ENCODE results near the gene MYL5. TPM values are rescaled to one million over a fixed set of nuclear protein-coding genes. Genes with fewer than 3 reads are reported as not detected.

MYL5 gene
- total RNA-seq, 2 experiments from 2014 or later = 14.7 to 17.8 TPM

DNA sequence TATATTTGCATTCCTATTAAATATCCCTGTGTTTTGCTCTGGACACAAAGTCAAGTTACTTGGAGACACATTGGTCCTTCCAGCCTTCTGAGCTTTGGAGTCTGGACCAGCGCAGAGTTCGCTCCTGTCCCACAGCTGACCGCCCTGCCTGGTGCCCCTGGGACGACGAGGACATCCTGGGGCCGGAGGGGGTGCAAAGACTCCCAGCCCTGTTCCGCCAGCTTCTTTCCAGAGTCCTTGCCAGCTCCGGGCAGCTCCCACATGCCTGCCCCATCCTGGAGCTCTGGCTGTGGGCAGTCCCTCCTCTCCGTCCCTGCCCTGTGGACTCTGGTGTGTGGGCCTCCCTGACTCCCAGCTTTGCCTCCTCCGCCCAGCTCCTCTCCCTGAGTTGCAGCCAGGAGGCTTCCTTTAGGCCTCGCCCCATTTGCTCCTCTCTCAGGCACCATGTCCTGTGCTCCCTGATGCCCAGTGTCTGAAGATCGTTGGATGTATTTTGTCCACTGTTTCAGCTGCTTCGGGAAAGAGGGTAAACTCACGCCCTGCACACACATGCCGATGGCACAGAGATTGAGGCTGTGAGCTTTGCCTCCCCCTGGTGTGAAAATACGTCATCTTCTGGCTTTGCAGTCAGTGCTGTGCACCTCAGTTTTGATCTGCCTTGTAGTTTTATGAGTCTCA, 26.4 kb downstream of the MYL5 start:
- intact Hi-C loops (cut with micrococcal nuclease) = no loop called here
- Mint-ChIP-seq H3K9me3 (no peaks in the 10 kb centered on the region), H3K27ac (no peak overlapping the region), H3K27me3 (no peaks in the 10 kb centered on the region), H3K4me1 (ENCODE audit: low read depth) (peaks cover 13% of the 10 kb centered on the region), H3K4me3 (no peak overlapping the region), H3K36me3 (ENCODE audit: low read depth) (no peaks in the 10 kb centered on the region)
- DNase-seq (no peak), ATAC-seq (no peak)
- ChIA-PET CTCF (interaction anchor here (0.7 to 2.6 kb wide), 2 partner anchors 16 to 98 kb away, joined by 4 to 11 read pairs; no protein-coding TSS in a partner anchor), POLR2A (no interaction called here)
- TF ChIP-seq, protein P1, sequence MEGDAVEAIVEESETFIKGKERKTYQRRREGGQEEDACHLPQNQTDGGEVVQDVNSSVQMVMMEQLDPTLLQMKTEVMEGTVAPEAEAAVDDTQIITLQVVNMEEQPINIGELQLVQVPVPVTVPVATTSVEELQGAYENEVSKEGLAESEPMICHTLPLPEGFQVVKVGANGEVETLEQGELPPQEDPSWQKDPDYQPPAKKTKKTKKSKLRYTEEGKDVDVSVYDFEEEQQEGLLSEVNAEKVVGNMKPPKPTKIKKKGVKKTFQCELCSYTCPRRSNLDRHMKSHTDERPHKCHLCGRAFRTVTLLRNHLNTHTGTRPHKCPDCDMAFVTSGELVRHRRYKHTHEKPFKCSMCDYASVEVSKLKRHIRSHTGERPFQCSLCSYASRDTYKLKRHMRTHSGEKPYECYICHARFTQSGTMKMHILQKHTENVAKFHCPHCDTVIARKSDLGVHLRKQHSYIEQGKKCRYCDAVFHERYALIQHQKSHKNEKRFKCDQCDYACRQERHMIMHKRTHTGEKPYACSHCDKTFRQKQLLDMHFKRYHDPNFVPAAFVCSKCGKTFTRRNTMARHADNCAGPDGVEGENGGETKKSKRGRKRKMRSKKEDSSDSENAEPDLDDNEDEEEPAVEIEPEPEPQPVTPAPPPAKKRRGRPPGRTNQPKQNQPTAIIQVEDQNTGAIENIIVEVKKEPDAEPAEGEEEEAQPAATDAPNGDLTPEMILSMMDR (IDR thresholded peaks at IDR 0.05) = no peak

DNA sequence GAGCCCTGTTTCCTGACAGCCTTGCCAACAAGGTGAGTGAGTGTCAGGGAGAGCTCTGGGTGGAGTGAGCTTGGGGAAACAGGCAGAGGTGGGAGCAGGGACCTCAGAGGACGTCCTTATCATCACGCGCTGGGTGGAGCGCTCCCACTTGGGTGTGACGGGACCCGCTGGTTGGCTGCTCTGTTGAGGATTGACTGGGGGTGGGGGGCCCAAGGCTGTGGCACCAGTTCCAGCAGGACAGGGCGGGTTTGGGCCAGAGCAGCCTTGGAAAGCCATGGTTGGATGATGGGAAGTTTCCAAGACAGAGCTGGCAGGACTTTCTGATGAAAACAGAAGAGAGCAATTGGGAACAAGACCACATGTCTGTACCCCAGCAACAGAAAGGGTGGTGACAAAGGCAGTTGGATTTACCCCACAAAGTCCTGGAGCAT, 28.3 kb downstream of the MYL5 start:
- H3K4me3 Mint-ChIP-seq = no peak overlapping the region
- TF ChIP-seq, protein P1 (IDR thresholded peaks at IDR 0.05) = no peak
- no peak for ATAC-seq
- intact Hi-C loops (cut with micrococcal nuclease) = no loop called here
- no peaks in the 10 kb centered on the region for H3K36me3 Mint-ChIP-seq (ENCODE audit: low read depth)
- ChIA-PET POLR2A (no interaction called here), CTCF (interaction anchor here (1.3 kb wide), 1 partner anchor 18 kb away, joined by 4 read pairs; no protein-coding TSS in a partner anchor)
- peaks cover 14% of the 10 kb centered on the region for H3K4me1 Mint-ChIP-seq (ENCODE audit: low read depth)
- DNase-seq = no peak
- H3K27me3 Mint-ChIP-seq = no peaks in the 10 kb centered on the region
- H3K27ac Mint-ChIP-seq = no peak overlapping the region
- H3K9me3 Mint-ChIP-seq = no peaks in the 10 kb centered on the region

DNA sequence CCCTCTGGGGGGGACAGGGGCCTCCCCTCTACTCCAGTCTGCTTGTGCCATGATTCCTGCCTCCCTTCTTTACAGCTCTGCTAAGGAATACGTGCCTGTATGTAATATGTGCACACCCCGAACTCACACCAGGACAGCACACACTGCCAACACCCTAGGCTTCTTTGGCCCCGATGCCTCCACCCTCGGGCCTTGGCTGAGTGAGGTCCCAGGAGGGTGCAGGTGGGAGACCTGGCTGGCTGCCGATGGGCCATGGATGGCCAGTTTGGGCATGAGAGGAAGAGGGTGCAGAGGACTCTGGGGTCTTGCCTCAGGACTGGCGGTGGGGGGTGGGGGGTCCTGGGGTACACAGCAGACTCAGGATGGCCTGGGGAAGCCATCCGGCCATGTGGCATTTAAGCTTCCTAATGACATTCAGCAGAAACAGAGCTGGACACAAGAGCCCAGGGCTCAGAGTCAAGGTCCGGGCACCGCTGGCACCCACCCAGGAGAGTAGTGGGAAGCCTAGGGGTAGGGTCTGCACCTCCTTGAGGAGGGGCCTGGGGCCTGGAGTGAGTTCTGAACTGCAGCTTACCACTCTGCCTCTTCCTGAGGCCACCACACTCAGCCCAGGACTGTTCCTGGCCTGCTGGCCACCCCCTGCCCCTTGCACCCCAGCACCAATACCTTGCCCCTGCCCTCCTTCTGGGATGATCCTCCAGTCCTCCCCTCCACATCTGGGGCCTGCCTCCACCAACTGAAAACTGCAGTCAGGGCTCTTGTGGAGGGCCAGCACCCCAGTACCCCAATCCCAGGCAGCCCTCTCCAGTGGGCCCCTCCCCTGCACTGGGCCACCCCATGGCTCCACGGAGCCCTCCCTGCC, 29.2 kb downstream of the MYL5 start:
- no peak for ATAC-seq
- ChIA-PET CTCF (interaction anchor here (1.3 kb wide), 1 partner anchor 19 kb away, joined by 4 read pairs; no protein-coding TSS in a partner anchor), POLR2A (interaction anchor here (0.8 kb wide), 1 partner anchor 16 kb away, joined by 3 read pairs; no protein-coding TSS in a partner anchor)
- Mint-ChIP-seq H3K27me3 (no peaks in the 10 kb centered on the region), H3K9me3 (no peaks in the 10 kb centered on the region), H3K4me3 (no peak overlapping the region), H3K4me1 (ENCODE audit: low read depth) (peaks cover 16% of the 10 kb centered on the region), H3K27ac (no peak overlapping the region), H3K36me3 (ENCODE audit: low read depth) (peaks cover under 1% of the 10 kb centered on the region)
- intact Hi-C loops (cut with micrococcal nuclease) = no loop called here
- TF ChIP-seq, protein P1 (IDR thresholded peaks at IDR 0.05) = no peak
- DNase-seq = no peak

DNA sequence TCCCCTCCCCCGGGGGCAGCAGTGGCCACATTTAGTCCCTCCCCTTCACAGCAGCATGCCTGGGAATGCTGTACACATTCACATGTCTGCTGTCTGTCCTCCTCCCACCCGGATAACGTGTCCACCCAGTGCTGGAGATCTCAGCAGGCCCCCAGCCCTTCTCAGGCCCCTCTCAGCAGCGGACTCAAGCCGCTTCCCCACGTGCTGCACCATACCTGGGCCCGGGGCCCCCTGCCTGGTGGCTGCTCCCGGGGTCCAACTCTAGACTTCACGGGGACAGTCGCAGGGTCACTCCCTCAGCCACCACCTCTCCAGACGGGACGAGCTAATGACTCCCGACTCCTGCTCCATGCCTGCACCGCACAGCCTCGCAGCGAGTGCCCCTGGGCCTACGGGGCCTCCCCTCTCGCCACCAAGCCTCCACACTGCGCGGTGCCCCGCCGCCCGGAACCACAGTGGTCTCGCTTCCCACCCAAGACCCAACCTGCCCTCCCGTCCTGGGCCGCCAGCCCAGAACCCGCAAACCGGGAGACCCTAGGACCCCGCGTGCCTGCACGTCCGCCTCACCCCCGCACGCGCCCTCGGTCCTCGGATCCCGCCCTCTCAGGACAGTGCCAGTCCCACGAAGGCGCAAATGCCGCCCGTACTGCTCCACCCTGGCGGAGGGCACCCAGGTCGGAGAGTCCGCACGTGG, 30.0 kb downstream of the MYL5 start:
- ATAC-seq (no peak), DNase-seq (no peak)
- TF ChIP-seq, protein P1 (IDR thresholded peaks at IDR 0.05) = no peak
- H3K4me1 Mint-ChIP-seq (ENCODE audit: low read depth) = peaks cover 17% of the 10 kb centered on the region
- POLR2A ChIA-PET = interaction anchor here (0.8 kb wide), 1 partner anchor 17 kb away, joined by 3 read pairs; no protein-coding TSS in a partner anchor
- no peaks in the 10 kb centered on the region for H3K9me3 Mint-ChIP-seq
- H3K27me3 Mint-ChIP-seq = no peaks in the 10 kb centered on the region
- no peak overlapping the region for H3K4me3 Mint-ChIP-seq
- no peak overlapping the region for H3K27ac Mint-ChIP-seq
- CTCF ChIA-PET = interaction anchor here (1.3 kb wide), 1 partner anchor 20 kb away, joined by 4 read pairs; no protein-coding TSS in a partner anchor
- intact Hi-C loops (cut with micrococcal nuclease) = no loop called here
- peaks cover 3% of the 10 kb centered on the region for H3K36me3 Mint-ChIP-seq (ENCODE audit: low read depth)

Measured in activated CD8-positive, alpha-beta T cell treated with anti-CD3 and anti-CD28 coated beads for 36 hours (primary cell).